Measurements from ENCODE around the gene PREP.

Gene PREP

GRCh38 chr6:105320271-105320670 is 82.6 kb downstream of the PREP start:
- DNase-seq (ENCODE audit: low read depth) = no peak
- no peak overlapping the region for H3K4me3 ChIP-seq (ENCODE audit: control insufficient read depth, low read depth, low read length)
- TF ChIP-seq, protein P1, sequence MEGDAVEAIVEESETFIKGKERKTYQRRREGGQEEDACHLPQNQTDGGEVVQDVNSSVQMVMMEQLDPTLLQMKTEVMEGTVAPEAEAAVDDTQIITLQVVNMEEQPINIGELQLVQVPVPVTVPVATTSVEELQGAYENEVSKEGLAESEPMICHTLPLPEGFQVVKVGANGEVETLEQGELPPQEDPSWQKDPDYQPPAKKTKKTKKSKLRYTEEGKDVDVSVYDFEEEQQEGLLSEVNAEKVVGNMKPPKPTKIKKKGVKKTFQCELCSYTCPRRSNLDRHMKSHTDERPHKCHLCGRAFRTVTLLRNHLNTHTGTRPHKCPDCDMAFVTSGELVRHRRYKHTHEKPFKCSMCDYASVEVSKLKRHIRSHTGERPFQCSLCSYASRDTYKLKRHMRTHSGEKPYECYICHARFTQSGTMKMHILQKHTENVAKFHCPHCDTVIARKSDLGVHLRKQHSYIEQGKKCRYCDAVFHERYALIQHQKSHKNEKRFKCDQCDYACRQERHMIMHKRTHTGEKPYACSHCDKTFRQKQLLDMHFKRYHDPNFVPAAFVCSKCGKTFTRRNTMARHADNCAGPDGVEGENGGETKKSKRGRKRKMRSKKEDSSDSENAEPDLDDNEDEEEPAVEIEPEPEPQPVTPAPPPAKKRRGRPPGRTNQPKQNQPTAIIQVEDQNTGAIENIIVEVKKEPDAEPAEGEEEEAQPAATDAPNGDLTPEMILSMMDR (IDR thresholded peaks at IDR 0.05; ENCODE audit: control insufficient read depth, insufficient read depth, low read depth, low read length, missing control alignments) = no peak

GRCh38 chr6:105319331-105319730 is 83.6 kb downstream of the PREP start:
- H3K4me3 ChIP-seq (ENCODE audit: control insufficient read depth, low read depth, low read length) = no peak overlapping the region
- no peak for DNase-seq (ENCODE audit: low read depth)
- TF ChIP-seq, protein P1 (IDR thresholded peaks at IDR 0.05; ENCODE audit: control insufficient read depth, insufficient read depth, low read depth, low read length, missing control alignments) = no peak

GRCh38 chr6:105318660-105319059 is 84.2 kb downstream of the PREP start:
- DNase-seq (ENCODE audit: low read depth) = no peak
- no peak overlapping the region for H3K4me3 ChIP-seq (ENCODE audit: control insufficient read depth, low read depth, low read length)
- TF ChIP-seq, protein P1 (IDR thresholded peaks at IDR 0.05; ENCODE audit: control insufficient read depth, insufficient read depth, low read depth, low read length, missing control alignments) = no peak

GRCh38 chr6:105317607-105318533 is 85.0 kb downstream of the PREP start:
- TF ChIP-seq, protein P1 (IDR thresholded peaks at IDR 0.05; ENCODE audit: control insufficient read depth, insufficient read depth, low read depth, low read length, missing control alignments) = peak; percentile 2
- DNase-seq (ENCODE audit: low read depth) = no peak
- no peak overlapping the region for H3K4me3 ChIP-seq (ENCODE audit: control insufficient read depth, low read depth, low read length)

- DNase-seq (ENCODE audit: low read depth) = no peak
Measured at GRCh38 chr6:105313211-105313610, 89.7 kb downstream of the PREP start.

GRCh38 chr6:105310947-105311346 is 91.9 kb downstream of the PREP start:
- H3K4me3 ChIP-seq (ENCODE audit: control insufficient read depth, low read depth, low read length) = no peak overlapping the region
- TF ChIP-seq, protein P1 (IDR thresholded peaks at IDR 0.05; ENCODE audit: control insufficient read depth, insufficient read depth, low read depth, low read length, missing control alignments) = no peak
- DNase-seq (ENCODE audit: low read depth) = no peak

More at GRCh38 chr6:105313211-105313610, 89.7 kb downstream of the PREP start:
- H3K4me3 ChIP-seq (ENCODE audit: control insufficient read depth, low read depth, low read length) = no peak overlapping the region
- TF ChIP-seq, protein P1 (IDR thresholded peaks at IDR 0.05; ENCODE audit: control insufficient read depth, insufficient read depth, low read depth, low read length, missing control alignments) = no peak
